Liver (tissue), 9 donors: Measurements from ENCODE around the gene KRT6B. TPM values are rescaled to one million over a fixed set of nuclear protein-coding genes. Genes with fewer than 3 reads are reported as not detected.

Source experiments
- DNase-seq: peaks from one replicate; pipeline ENCODE4 v3.0.0-alpha.2; 2017; ENCODE audit warnings: low spot score
- H3K27ac ChIP-seq, 2 donors: one replicate each; pipeline ENCODE4 v1.7.0; 2013; ENCODE audit warnings: inconsistent platforms in 2 of 2, low read length in 2 of 2, control low read depth in 1 of 2, low read depth in 1 of 2, mild to moderate bottlenecking in 1 of 2
- H3K27me3 ChIP-seq, 4 donors: one replicate each; pipeline versions ENCODE4 v1.6.1 to v1.7.0; 2013; ENCODE audit warnings: low read length in 3 of 4, inconsistent platforms in 1 of 4, mild to moderate bottlenecking in 1 of 4, moderate library complexity in 1 of 4; ENCODE audit not compliant: control insufficient read depth in 4 of 4, insufficient read depth in 4 of 4
- H3K36me3 ChIP-seq, 4 donors: one replicate each; pipeline versions ENCODE4 v1.6.1 to v1.7.0; 2013; ENCODE audit warnings: low read length in 3 of 4, mild to moderate bottlenecking in 3 of 4, low read depth in 1 of 4, moderate library complexity in 1 of 4; ENCODE audit not compliant: control insufficient read depth in 4 of 4, insufficient read depth in 3 of 4
- H3K4me1 ChIP-seq, 4 donors: one replicate each; pipeline versions ENCODE4 v1.6.1 to v1.7.0; 2013; ENCODE audit warnings: low read length in 3 of 4, mild to moderate bottlenecking in 3 of 4, moderate library complexity in 1 of 4; ENCODE audit not compliant: control insufficient read depth in 4 of 4, insufficient read depth in 4 of 4
- H3K4me3 ChIP-seq, 3 donors: one replicate each; pipeline versions ENCODE4 v1.6.1 to v1.7.0; 2013; ENCODE audit warnings: low read length in 3 of 3, control low read depth in 1 of 3, low read depth in 1 of 3, mild to moderate bottlenecking in 1 of 3
- H3K9ac ChIP-seq, 2 donors: one replicate each; pipeline ENCODE4 v1.7.0; 2013; ENCODE audit warnings: low read length in 2 of 2, mild to moderate bottlenecking in 2 of 2, moderate library complexity in 2 of 2, control low read depth in 1 of 2, low read depth in 1 of 2
- H3K9me3 ChIP-seq, 4 donors: one replicate each; pipeline versions ENCODE4 v1.6.1 to v1.7.0; 2013; ENCODE audit warnings: low read length in 3 of 4; ENCODE audit not compliant: control insufficient read depth in 4 of 4
- ATF3 ChIP-seq: IDR thresholded peaks from 2 replicates; pipeline ENCODE4 v1.6.1; 2016; ENCODE audit warnings: antibody characterized with exemption
- EGR1 ChIP-seq, 2 donors: IDR thresholded peaks; 2 replicates each; pipeline ENCODE4 v1.6.1; 2016 to 2018; ENCODE audit warnings: antibody characterized with exemption in 2 of 2, low read depth in 2 of 2
- FOXA1 ChIP-seq: IDR thresholded peaks from 2 replicates; pipeline ENCODE4 v1.6.1; 2016; ENCODE audit warnings: antibody characterized with exemption
- FOXA2 ChIP-seq: IDR thresholded peaks from 2 replicates; pipeline ENCODE4 v1.6.1; 2016; ENCODE audit warnings: antibody characterized with exemption
- GABPA ChIP-seq, 2 donors: IDR thresholded peaks in 1 of 2; conservative IDR thresholded peaks in 1 of 2; 2 replicates each; pipeline ENCODE4 v1.6.1; 2016; ENCODE audit warnings: antibody characterized with exemption in 2 of 2, mild to moderate bottlenecking in 1 of 2, moderate library complexity in 1 of 2
- HNF4A ChIP-seq, 2 donors: conservative IDR thresholded peaks; 2 replicates each; pipeline ENCODE4 v1.6.1; 2016; ENCODE audit warnings: antibody characterized with exemption in 2 of 2, mild to moderate bottlenecking in 2 of 2
- HNF4G ChIP-seq: IDR thresholded peaks from 2 replicates; pipeline ENCODE4 v1.6.1; 2016; ENCODE audit warnings: antibody characterized with exemption
- JUND ChIP-seq, 2 donors: IDR thresholded peaks; 2 replicates each; pipeline ENCODE4 v1.6.1; 2016; ENCODE audit warnings: antibody characterized with exemption in 2 of 2
- NR2F2 ChIP-seq: IDR thresholded peaks from 2 replicates; pipeline ENCODE4 v1.6.1; 2016; ENCODE audit warnings: antibody characterized with exemption
- RAD21 ChIP-seq, 2 donors: IDR thresholded peaks; 2 replicates each; pipeline ENCODE4 v1.6.1; 2016; ENCODE audit warnings: antibody characterized with exemption in 2 of 2, mild to moderate bottlenecking in 2 of 2
- RXRA ChIP-seq, 2 donors: IDR thresholded peaks; 2 replicates each; pipeline ENCODE4 v1.6.1; 2017 to 2018; ENCODE audit warnings: antibody characterized with exemption in 2 of 2, mild to moderate bottlenecking in 1 of 2
- SP1 ChIP-seq: IDR thresholded peaks from 2 replicates; pipeline ENCODE4 v1.6.1; 2018; ENCODE audit warnings: antibody characterized with exemption, mild to moderate bottlenecking
- TAF1 ChIP-seq: conservative IDR thresholded peaks from 2 replicates; pipeline ENCODE4 v1.6.1; 2016; ENCODE audit warnings: antibody characterized with exemption, mild to moderate bottlenecking
- YY1 ChIP-seq: IDR thresholded peaks from 2 replicates; pipeline ENCODE4 v1.6.1; 2016; ENCODE audit warnings: antibody characterized with exemption, mild to moderate bottlenecking
- ZBTB33 ChIP-seq: IDR thresholded peaks from 2 replicates; pipeline ENCODE4 v1.6.1; 2016; ENCODE audit warnings: antibody characterized with exemption
- WGBS: extraction: QIAGEN DNeasy Blood & Tissue Kit; methylation state at CpG from one replicate; pipeline ENCODE4 v1.1.7; 2013; 5-methylcytosine and 5-hydroxymethylcytosine counted together
- polyA plus RNA-seq, 2 donors: library from polyadenylated mRNA; stranded (reverse) in 1 of 2; unstranded in 1 of 2; fragments of 200-250 nt in 1 of 2; fragments of >200 nt in 1 of 2; fragmentation: Nextera tagmentation in 1 of 2; extraction: Ambion mirVana in 1 of 2; gene quantifications; one replicate each; pipeline versions ENCODE4 v1.2.1 to v1.2.3, GENCODE V29; 2013 to 2015
- total RNA-seq, 2 donors: library from RNA; depleted of rRNA; stranded (reverse); fragments of >200 nt; gene quantifications; one replicate each; pipeline ENCODE4 v1.2.3, GENCODE V29; 2014
- TF ChIP-seq, protein P1 (sequence below): fragments of 150-350 bp; IDR thresholded peaks from 2 replicates; pipeline ENCODE4 v1.5.1; 2017; ENCODE audit warnings: improper control_type of control experiment, low read depth, low read length; ENCODE audit not compliant: missing input control
- TF ChIP-seq, protein P2 (sequence below): IDR thresholded peaks from 2 replicates; pipeline ENCODE4 v1.6.1; 2016; ENCODE audit warnings: antibody characterized with exemption
- donor health status: healthy.
- donor health status: healthy.
- donor health status: healthy.
- donor health status: healthy.
- donor health status: healthy.

The KRT6B gene
- total and polyA plus RNA-seq, 4 donors: 0.23 TPM; not detected in 3

GRCh38 chr12:52474212-52474611 is 22.3 kb upstream of the KRT6B start:
- Histone ChIP-seq H3K4me3 (no peak overlapping the region), H3K4me1 (no peaks in the 10 kb centered on the region), H3K9me3 (no peaks in the 10 kb centered on the region), H3K36me3 (no peaks in the 10 kb centered on the region), H3K27me3 (no peaks in the 10 kb centered on the region), H3K9ac (no peak overlapping the region), H3K27ac (no peak overlapping the region)
- WGBS: 94% methylated on average over 2 of the region's 2 CpGs
- no peak for DNase-seq
- TF ChIP-seq JUND (IDR thresholded peaks at IDR 0.05) (no peak), YY1 (no peak), FOXA1 (no peak), NR2F2 (no peak), RAD21 (IDR thresholded peaks at IDR 0.05) (no peak), ATF3 (no peak), SP1 (no peak), FOXA2 (no peak), HNF4A (conservative IDR thresholded peaks at IDR 0.05) (no peak), HNF4G (no peak), RXRA (IDR thresholded peaks at IDR 0.05) (no peak), GABPA (IDR thresholded peaks at IDR 0.05 in 1 of 2, conservative IDR thresholded peaks at IDR 0.05 in 1 of 2) (no peak), ZBTB33 (no peak)
- TF ChIP-seq, protein P1, sequence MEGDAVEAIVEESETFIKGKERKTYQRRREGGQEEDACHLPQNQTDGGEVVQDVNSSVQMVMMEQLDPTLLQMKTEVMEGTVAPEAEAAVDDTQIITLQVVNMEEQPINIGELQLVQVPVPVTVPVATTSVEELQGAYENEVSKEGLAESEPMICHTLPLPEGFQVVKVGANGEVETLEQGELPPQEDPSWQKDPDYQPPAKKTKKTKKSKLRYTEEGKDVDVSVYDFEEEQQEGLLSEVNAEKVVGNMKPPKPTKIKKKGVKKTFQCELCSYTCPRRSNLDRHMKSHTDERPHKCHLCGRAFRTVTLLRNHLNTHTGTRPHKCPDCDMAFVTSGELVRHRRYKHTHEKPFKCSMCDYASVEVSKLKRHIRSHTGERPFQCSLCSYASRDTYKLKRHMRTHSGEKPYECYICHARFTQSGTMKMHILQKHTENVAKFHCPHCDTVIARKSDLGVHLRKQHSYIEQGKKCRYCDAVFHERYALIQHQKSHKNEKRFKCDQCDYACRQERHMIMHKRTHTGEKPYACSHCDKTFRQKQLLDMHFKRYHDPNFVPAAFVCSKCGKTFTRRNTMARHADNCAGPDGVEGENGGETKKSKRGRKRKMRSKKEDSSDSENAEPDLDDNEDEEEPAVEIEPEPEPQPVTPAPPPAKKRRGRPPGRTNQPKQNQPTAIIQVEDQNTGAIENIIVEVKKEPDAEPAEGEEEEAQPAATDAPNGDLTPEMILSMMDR: no peak
- TF ChIP-seq, protein P2, sequence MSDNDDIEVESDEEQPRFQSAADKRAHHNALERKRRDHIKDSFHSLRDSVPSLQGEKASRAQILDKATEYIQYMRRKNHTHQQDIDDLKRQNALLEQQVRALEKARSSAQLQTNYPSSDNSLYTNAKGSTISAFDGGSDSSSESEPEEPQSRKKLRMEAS: no peak

DNA sequence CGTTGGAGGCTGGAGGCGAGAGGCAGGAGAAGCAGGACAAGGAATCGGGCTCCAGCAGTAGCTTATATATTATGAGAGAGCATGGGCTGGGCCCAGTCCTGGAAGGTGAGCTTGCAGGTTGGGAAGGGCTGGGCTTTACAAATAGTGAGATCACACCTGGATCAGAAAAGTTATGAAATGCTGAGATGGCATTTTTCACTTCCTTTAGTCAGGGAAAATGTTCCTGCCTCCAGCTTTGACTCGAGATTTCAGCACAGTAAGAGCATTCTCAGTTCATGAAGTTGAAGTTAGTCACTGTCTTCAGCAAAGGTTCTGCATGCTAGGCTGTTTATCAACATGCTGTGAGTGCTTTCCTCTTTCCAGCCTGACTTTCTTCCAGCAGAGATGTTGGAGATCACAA is 21.8 kb upstream of the KRT6B start, which contains the start of gene KRT6C:
KRT6C (minus strand) TSS at position 38 of the 400 bp plus-strand sequence. CDS start 68 bp downstream, outside the sequence.
- H3K36me3 ChIP-seq: no peaks in the 10 kb centered on the region
- H3K9me3 ChIP-seq: no peaks in the 10 kb centered on the region
- WGBS: 85% methylated on average over 4 of the region's 4 CpGs
- no peaks in the 10 kb centered on the region for H3K4me1 ChIP-seq
- TF ChIP-seq YY1 (no peak), FOXA2 (no peak), ATF3 (no peak), GABPA (IDR thresholded peaks at IDR 0.05 in 1 of 2, conservative IDR thresholded peaks at IDR 0.05 in 1 of 2) (no peak), SP1 (no peak), ZBTB33 (no peak), TAF1 (no peak), FOXA1 (no peak), EGR1 (IDR thresholded peaks at IDR 0.05; ENCODE audit: low read depth in 2 of 2) (no peak), JUND (IDR thresholded peaks at IDR 0.05) (no peak)
- TF ChIP-seq, protein P1: no peak
- H3K27ac ChIP-seq: no peak within 1 kb of the TSS
- H3K27me3 ChIP-seq: no peaks in the 10 kb centered on the region
- DNase-seq: no peak
- no peak within 1 kb of the TSS for H3K9ac ChIP-seq
- no peak within 1 kb of the TSS for H3K4me3 ChIP-seq
